GM03348 (cell line): ENCODE results near the gene UST.
"Not testable (repeated sequence)": the region's sequence is repeated elsewhere in the genome, so short reads cannot be mapped to it uniquely, and the experiment has no call there.

Experiments used
- DNase-seq: peaks from one replicate; pipeline ENCODE4 v3.0.0; 2012; ENCODE audit warnings: low spot score

The UST gene

DNA sequence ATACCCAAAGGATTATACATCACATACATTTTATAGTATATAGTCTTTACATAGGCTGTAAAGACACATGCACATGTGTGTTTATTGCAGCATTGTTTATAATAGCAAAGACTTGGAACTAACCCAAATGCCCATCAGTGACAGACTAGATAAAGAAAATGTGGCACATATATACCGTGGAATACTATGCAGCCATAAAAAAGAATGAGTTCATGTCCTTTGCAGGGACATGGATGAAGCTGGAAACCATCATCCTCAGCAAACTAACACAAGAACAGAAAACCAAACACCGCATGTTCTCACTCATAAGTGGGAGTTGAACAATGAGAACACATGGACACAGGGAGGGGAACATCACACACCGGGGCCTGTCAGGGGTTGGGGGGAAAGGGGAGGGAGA is 231.5 kb downstream of the UST start:
- DNase-seq: not testable (repeated sequence)

DNA sequence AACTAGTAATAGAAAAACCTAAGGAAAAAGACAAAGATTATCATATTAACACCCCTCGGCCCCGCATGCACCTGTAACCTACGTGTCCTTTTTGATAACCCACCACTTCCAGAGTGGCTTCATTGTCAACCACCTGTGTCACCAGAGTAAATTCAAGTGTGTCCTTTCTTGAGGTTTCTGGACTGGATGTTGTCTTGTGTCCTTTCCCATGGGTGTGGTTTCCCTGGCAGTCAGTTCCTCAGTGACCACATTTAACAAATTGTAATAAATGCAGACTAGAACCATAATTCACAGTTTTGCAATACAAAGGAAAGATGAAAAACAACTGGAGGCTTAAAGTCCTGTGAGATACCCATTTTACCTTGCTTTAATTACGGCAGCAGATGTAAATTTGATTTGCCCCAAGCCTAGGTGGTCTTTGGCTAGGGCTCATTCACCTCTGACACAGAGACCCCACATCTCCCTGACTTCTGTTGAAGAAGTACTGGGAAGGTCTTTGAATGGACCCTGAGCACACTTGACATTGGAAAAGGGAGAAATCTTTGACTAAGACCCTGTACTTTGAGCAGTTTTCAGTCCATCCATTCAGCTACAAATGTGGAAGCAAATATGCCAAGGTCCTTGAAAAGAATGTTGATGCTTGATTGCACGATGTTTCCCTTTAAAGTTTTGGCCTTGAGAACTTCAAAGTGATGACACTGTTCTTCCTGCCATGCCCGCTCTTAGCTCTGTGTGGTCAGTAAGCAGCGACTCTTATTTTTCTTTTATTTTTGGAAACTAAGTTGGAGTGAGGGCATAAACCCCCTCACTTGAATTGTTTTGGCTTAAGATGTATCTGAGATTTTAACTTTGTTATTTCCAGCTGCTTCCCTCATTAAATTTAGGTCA is 232.4 kb downstream of the UST start:
- no peak for DNase-seq

DNA sequence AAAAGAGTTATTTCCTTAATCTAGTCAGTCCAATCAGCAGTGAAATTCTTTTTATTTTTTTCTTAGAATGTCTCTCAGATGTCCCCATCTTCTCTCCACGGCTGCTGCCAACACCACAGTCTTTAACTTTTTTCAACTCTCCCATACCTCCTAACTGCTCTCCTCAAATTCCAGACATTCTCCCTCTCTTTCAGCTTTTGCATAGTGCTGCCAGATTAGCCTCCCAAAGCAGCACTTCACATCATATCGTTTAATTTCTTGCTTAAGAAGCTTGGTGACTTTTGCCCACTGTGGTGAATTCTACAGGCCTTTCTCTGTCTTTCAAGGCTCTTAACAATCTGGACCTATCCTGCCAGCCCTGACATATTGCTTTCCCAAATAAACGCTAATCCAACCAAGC is 233.4 kb downstream of the UST start:
- DNase-seq: peak; percentile 54

DNA sequence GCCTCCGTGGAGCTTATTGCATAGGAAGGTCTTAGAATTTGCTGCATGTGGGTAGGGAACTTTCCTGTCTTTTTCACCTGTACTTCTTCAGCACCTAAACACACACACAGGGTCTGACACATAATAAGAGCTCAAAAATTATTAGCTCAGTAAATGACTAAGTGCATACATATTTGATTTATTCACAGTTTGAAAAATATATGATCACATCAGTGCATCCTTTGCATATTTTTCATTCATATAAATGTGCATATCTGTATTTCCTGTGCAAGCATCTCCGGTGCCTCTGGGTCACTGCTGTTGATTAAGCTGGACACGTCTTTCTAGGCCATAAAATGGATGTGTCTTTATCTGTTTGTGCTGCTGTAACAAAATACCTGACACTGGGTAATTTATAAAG is 234.7 kb downstream of the UST start:
- no peak for DNase-seq

DNA sequence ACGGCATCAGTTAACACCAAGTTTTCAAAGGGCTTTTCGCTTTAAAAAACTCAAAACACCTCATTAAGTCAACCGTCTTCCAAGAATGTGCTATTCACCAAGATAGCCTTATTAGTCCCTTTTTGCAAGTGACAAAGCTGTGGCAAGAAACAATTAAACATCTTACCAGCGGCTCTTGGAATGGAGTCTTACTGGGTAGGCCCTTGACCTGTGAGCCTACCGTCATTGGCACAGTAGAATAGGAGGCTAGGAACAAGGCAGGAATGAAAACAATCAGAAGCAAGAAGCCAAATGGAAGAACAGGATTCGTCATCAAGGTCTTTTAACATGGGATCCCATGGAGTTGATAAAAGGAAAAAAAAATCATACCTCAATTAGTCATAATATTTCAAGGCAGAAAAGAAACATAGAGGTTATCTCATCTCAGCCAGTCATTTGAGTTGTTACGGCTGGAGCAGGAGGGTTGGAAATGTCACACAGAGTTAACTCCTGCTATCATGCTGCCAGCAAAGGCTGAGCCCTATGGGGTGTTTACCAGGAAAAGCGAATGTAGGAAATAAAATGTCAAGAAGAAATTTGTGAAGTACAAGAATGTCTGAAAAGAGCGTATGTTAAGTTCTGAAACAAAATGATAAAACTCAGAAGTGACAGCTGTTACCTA is 236.4 kb downstream of the UST start:
- DNase-seq: no peak

DNA sequence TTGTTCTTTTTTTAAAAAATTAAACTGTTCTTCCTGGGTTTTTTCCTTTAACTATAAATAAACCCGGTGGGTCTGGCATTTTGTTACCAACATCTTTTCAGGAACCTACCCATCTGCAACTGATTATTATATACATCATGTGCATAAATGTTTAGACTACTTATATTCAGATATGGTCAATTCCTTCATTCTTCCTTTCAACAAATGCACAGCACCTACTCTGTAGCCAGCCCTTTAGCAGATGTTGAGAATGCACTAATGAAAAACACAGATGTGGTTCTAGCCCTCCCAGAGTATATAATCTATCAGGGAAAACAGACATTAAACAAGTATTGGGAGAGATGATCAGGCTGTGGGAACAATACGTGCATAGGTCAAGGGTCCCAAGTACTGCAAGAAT is 237.1 kb downstream of the UST start:
- DNase-seq: no peak

GRCh38 chr6:148984531-148985056 is 237.8 kb downstream of the UST start:
- DNase-seq: no peak

GRCh38 chr6:148985499-148985898 is 238.7 kb downstream of the UST start:
- no peak for DNase-seq

DNA sequence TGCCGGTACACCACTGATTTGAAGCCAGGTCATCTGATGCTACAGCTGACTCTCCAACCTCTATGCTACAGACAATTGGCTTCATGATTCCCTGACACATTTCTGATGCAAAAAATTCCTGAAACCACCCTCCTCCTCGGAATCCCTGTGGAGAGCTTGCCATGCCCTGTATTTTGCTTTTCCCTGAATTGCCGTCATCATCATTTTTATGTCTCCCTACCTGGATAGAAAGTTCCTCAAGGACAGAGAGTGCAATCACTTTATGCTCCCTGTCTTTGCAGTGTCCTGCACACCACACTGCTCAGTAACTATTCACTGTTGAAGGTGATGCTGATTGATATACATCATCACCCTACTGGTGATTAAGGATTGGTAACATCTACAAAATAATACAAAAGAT is 239.8 kb downstream of the UST start:
- no peak for DNase-seq

GRCh38 chr6:148987982-148988381 is 241.2 kb downstream of the UST start:
- no peak for DNase-seq

- no peak for DNase-seq
Measured at GRCh38 chr6:148989585-148989984, 242.8 kb downstream of the UST start.

DNA sequence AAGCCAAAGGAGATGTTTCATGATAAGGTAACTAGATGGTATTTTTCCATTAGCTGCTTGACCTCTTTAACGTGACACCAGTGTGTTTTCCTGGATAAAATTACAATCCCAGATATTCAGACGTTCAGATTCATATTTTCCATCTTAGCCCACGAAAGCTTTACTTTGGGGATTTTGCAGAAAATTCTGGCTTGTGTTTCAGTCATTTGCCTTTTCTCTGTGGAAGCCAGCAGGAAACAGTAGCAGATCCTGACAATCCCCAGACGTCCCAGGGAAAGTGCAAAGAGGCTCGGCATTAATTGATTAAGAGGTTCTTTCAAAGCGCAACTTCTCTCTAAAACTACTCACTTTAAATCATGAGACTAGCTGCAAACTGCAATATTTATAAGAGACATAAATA is 243.6 kb downstream of the UST start:
- no peak for DNase-seq

DNA sequence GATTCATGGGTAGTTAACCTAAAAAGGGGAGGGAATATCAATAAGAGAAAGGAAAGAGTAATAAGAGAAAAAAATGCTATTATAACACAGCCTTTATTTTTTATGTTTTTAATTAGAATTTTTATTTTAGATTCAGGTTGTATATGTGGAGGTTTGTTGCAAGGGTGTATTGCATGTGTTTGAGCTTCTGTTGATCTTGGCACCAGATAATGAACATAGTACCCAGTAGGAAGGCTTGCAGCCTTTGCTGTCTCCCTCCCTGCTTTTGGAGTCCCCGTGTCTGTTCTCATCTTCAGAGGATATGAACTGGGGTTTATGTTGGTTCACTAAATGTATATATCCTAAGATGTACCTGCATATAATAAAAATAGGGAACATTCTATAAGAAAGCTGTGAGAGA is 250.0 kb downstream of the UST start:
- DNase-seq: no peak

- DNase-seq: peak; percentile 61
Measured at GRCh38 chr6:148997865-148998264, 251.0 kb downstream of the UST start.

DNA sequence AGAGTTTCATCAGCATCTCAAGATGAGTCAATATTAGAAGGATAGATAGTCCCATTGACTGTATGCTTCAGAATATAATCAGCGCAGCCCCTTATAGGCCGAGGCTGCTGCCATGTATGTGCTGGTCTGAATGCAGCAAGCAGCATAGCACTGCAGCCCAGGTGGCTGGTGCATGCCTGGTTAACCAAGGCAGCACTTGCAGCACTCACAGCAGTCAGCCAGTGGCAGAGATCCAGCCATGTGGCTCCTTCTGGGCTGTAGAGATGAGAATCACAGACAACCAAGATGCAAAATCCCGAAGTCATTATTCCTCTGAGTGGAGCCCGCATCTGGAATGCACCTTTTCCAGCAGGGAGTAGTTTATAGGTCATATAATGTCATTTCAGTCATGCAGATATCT is 251.9 kb downstream of the UST start:
- DNase-seq: peak; percentile 16

- peak; percentile 11 for DNase-seq
Measured at GRCh38 chr6:148999501-148999900, 252.7 kb downstream of the UST start.

DNA sequence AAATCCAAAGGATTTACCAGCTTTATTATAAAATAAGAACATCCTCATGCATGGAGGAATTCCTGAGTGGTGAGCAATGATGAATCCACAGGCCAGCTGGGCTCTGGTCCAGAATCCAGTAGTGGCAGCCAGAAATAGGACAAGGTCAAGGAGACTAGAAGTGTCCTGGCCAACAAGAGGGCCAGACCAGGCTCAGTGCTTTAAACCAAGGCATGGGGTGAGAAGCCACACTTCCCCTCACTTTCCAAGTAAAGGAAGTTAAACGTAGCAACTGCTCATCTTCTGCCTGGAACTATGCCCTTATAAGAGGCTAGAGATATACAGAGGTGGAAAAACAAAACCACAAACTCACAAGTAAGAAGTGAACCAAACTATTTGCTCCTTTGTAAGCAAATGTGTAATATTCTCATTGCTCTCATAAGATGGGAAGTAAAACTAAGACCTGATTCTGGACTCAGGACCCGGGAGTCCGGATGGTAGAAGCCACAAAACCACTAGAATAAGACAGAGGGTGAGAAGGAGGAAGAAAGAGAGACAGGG is 253.2 kb downstream of the UST start:
- peak; percentile 67 for DNase-seq

GRCh38 chr6:149001422-149001821 is 254.6 kb downstream of the UST start:
- DNase-seq: no peak

DNA sequence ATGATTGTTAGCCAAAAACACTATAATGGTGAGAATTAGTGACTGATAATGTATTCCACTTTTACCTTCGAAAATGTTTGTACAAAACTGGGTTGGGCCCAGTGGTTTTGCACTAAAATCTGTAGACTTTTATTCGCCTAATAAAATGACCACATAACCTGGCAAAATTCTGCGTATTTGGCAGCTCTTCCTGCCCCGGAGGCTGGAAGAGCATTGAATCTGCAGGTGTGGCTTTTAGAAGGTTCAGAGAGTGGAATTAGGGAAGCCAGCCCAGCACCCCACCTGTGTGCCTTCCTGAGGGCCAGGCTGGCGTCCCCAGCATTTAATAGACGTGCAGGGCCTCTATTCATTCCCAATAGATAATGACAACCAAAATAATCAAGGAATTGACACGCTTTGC is 256.7 kb downstream of the UST start:
- no peak for DNase-seq

DNA sequence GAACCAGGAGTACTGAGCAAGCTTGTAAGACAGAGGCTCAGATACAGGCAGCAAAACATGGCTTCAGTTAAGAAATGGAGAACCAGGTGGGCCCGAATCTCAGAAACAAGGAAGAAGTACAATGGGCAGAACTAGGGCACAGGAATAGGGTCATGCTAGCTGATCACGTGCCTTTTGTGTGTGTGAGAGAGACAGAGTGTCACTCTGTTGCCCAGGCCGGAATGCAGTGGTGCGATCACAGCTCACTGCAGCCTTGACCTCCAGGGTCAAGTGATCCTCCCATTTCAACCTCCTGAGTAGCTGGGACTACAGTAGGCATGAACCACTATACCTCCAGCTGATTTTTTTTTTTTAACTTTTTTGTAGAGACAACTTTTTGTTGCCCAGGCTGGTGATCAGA is 257.8 kb downstream of the UST start:
- DNase-seq: no peak

DNA sequence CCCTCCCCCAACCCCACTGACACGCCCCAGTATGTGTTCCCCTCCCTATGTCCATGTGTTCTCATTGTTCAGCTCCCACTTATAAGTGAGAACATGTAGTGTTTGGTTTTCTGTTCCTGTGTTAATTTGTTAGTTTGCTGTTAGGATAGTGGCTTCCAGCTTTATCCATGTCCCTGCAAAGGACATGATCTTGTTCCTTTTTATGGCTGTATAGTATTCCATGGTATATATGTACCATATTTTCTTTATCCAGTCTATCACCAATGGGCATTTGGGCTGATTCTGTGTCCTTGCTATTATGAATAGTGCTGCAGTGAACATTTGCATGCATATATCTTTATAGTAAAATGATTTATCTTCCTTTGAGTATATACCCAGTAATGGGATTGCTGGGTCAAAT is 259.4 kb downstream of the UST start:
- not testable (repeated sequence) for DNase-seq

DNA sequence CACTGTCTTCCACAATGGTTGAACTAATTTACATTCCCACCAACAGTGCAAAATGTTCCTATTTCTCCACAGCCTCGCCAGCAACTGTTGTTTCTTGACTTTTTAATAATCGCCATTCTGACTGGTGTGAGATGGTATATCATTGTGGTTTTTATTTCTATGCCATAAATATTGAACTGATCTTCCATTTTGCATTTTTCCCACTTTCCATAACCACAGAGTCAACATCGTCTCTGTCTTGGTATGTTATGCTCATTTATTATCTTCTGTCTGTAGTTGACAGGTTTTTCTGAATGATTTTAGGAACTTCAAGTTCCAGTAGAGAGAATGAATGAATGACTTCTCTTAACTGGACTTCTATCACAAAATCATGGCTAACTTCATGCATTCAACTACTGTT is 259.8 kb downstream of the UST start:
- no peak for DNase-seq

DNA sequence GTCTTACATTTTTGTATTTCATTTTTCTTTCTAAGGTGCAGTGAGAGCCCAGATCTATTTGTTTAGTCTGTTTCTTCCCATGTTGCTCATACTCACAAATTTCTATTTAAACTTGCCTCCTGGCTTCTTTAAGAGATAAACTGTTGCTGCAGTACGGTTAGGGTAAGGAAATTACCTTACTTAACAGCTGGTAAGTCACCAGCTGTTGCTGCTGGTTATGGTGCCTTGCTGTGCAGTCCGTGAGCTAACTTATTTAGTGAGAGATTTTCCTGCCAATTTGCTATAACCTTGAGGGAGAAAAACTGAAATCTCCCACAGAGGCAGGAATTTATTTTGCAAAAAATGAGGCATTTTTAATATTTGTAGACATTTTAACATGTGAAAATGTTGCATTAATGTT is 261.0 kb downstream of the UST start:
- DNase-seq: no peak
